Measurements from ENCODE around the gene THAP11. TPM values are rescaled to one million over a fixed set of nuclear protein-coding genes. Genes with fewer than 3 reads are reported as not detected.

THAP11 gene
- polyA plus RNA-seq, 1 donor from 2014 or later: 42.6 TPM

- H3K9me2 ChIP-seq (ENCODE audit: insufficient read depth, low read length): no peaks in the 10 kb centered on the region
- no peak overlapping the region for H3K4me3 ChIP-seq (ENCODE audit: low read length)
- no peaks in the 10 kb centered on the region for H3F3A ChIP-seq (ENCODE audit: insufficient read depth, low read length, poor library complexity, severe bottlenecking)
- no peak overlapping the region for H3K9ac ChIP-seq (ENCODE audit: low read length)
- H4K20me1 ChIP-seq (ENCODE audit: insufficient read depth): no peaks in the 10 kb centered on the region
- no peaks in the 10 kb centered on the region for H3K79me2 ChIP-seq (replicated peaks; ENCODE audit: insufficient read depth, low read length)
- TF ChIP-seq SMC3 (conservative IDR thresholded peaks at IDR 0.05; ENCODE audit: poor library complexity) (no peak), REST (IDR thresholded peaks at IDR 0.05; ENCODE audit: borderline replicate concordance) (no peak), CTCF (IDR thresholded peaks at IDR 0.05; ENCODE audit: poor library complexity, severe bottlenecking) (no peak), TAF1 (IDR thresholded peaks at IDR 0.05; ENCODE audit: low read depth) (no peak), EP300 (conservative IDR thresholded peaks at IDR 0.05; ENCODE audit: poor library complexity, severe bottlenecking) (no peak), POLR2AphosphoS5 (IDR thresholded peaks at IDR 0.05) (no peak), RAD21 (conservative IDR thresholded peaks at IDR 0.05) (no peak), MXI1 (conservative IDR thresholded peaks at IDR 0.05; ENCODE audit: poor library complexity, severe bottlenecking) (no peak), EZH2 (IDR thresholded peaks at IDR 0.05; ENCODE audit: borderline replicate concordance, insufficient read depth, low read length, poor library complexity, severe bottlenecking) (no peak)
- H3K27ac ChIP-seq (ENCODE audit: low read length): no peak overlapping the region
- H3K27me3 ChIP-seq (ENCODE audit: insufficient read depth, low read depth, low read length): no peaks in the 10 kb centered on the region
- H2AFZ ChIP-seq (ENCODE audit: low read depth, low read length): no peak overlapping the region
- H3K9me3 ChIP-seq (ENCODE audit: low read length): no peaks in the 10 kb centered on the region
- no peak overlapping the region for H3K4me2 ChIP-seq (ENCODE audit: low read length)
- no peaks in the 10 kb centered on the region for H3K36me3 ChIP-seq (ENCODE audit: insufficient read depth, low read length)
Measured at GRCh38 chr16:67825119-67825518, 17.0 kb upstream of the THAP11 start.

- Histone ChIP-seq H3K27ac (ENCODE audit: low read length) (no peak overlapping the region), H3K9me3 (ENCODE audit: low read length) (no peaks in the 10 kb centered on the region), H3K4me3 (ENCODE audit: low read length) (no peak overlapping the region), H3K79me2 (replicated peaks; ENCODE audit: insufficient read depth, low read length) (no peaks in the 10 kb centered on the region), H3K9ac (ENCODE audit: low read length) (no peak overlapping the region), H3K27me3 (ENCODE audit: insufficient read depth, low read depth, low read length) (no peaks in the 10 kb centered on the region), H3K4me2 (ENCODE audit: low read length) (no peak overlapping the region), H3K9me2 (ENCODE audit: insufficient read depth, low read length) (no peaks in the 10 kb centered on the region), H3F3A (ENCODE audit: insufficient read depth, low read length, poor library complexity, severe bottlenecking) (no peaks in the 10 kb centered on the region), H4K20me1 (ENCODE audit: insufficient read depth) (no peaks in the 10 kb centered on the region), H2AFZ (ENCODE audit: low read depth, low read length) (no peak overlapping the region), H3K36me3 (ENCODE audit: insufficient read depth, low read length) (no peaks in the 10 kb centered on the region)
- no peak for TF ChIP-seq RAD21 (conservative IDR thresholded peaks at IDR 0.05)
Measured at GRCh38 chr16:67825906-67826305, 16.2 kb upstream of the THAP11 start.

GRCh38 chr16:67828651-67829050 lies 13.5 kb upstream of the THAP11 start:
- Histone ChIP-seq H2AFZ (ENCODE audit: low read depth, low read length) (no peak overlapping the region), H3K79me2 (replicated peaks; ENCODE audit: insufficient read depth, low read length) (peaks cover 8% of the 10 kb centered on the region), H3K4me2 (ENCODE audit: low read length) (no peak overlapping the region), H3K36me3 (ENCODE audit: insufficient read depth, low read length) (no peaks in the 10 kb centered on the region), H3F3A (ENCODE audit: insufficient read depth, low read length, poor library complexity, severe bottlenecking) (no peaks in the 10 kb centered on the region), H4K20me1 (ENCODE audit: insufficient read depth) (no peaks in the 10 kb centered on the region), H3K4me3 (ENCODE audit: low read length) (no peak overlapping the region), H3K9me3 (ENCODE audit: low read length) (no peaks in the 10 kb centered on the region), H3K9me2 (ENCODE audit: insufficient read depth, low read length) (no peaks in the 10 kb centered on the region), H3K9ac (ENCODE audit: low read length) (no peak overlapping the region), H3K27ac (ENCODE audit: low read length) (no peak overlapping the region), H3K27me3 (ENCODE audit: insufficient read depth, low read depth, low read length) (no peaks in the 10 kb centered on the region)
- TF ChIP-seq REST (IDR thresholded peaks at IDR 0.05; ENCODE audit: borderline replicate concordance) (no peak), CTCF (IDR thresholded peaks at IDR 0.05; ENCODE audit: poor library complexity, severe bottlenecking) (no peak), TAF1 (IDR thresholded peaks at IDR 0.05; ENCODE audit: low read depth) (no peak), RAD21 (conservative IDR thresholded peaks at IDR 0.05) (no peak), SMC3 (conservative IDR thresholded peaks at IDR 0.05; ENCODE audit: poor library complexity) (no peak), POLR2AphosphoS5 (IDR thresholded peaks at IDR 0.05) (no peak), EP300 (conservative IDR thresholded peaks at IDR 0.05; ENCODE audit: poor library complexity, severe bottlenecking) (no peak), MXI1 (conservative IDR thresholded peaks at IDR 0.05; ENCODE audit: poor library complexity, severe bottlenecking) (no peak)

Data from neural cell (in vitro differentiated cells).